Measurements from ENCODE around the gene MX2. TPM values are rescaled to one million over a fixed set of nuclear protein-coding genes. Genes with fewer than 3 reads are reported as not detected.

Gene MX2
- total RNA-seq, 3 donors from 2014 or later: 6.1 to 7.6 (median 7.4) TPM

DNA sequence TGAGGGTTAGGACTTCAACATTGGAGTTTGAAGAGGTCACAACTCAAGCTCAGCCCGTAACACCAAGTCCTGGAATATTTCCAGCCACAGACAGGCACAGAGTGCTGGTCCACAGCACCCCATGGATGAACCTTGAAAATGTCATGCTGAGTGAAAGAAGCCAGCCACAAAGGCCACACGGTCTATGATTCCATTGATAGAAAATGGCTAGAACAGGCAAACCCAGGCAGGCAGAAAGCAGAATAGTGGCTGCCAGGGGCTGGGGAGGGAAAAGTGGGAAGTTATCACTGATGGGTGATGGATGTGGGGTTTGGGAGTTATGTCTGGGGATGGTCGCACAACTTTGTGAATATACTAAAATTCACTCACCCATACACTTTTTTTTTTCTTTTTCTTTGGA, 85.5 kb downstream of the MX2 start:
- H3K27me3 Mint-ChIP-seq (ENCODE audit: low read depth): no peaks in the 10 kb centered on the region
- H3K9me3 Mint-ChIP-seq: no peaks in the 10 kb centered on the region
- ATAC-seq (no peak), DNase-seq (no peak)
- no peaks in the 10 kb centered on the region for H3K4me1 Mint-ChIP-seq (ENCODE audit: low read depth)
- H3K4me3 Mint-ChIP-seq: no peak overlapping the region
- peaks cover 44% of the 10 kb centered on the region for H3K36me3 Mint-ChIP-seq (ENCODE audit: insufficient read depth)

DNA sequence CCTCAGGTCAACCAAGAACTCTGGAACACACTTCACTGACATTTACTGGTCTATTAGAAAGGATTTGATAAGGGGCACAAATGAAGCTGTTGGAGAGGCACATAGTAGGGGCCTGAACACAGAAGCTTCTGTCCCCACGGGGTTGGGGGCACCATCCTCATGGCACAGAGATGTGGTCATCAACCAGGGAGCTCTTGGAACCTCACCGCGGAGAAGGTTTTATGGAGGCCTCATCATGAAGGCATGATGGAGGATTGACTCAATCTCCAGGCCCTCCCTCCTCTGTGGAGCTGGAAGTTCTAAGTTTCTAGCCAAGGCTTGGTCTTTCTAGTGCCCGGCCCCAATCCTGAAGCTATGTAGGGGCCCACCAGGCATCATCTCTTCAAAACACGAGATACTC, 87.8 kb downstream of the MX2 start:
- H3K4me3 Mint-ChIP-seq: no peak overlapping the region
- no peaks in the 10 kb centered on the region for H3K9me3 Mint-ChIP-seq
- no peak for ATAC-seq
- no peak for DNase-seq
- no peaks in the 10 kb centered on the region for H3K4me1 Mint-ChIP-seq (ENCODE audit: low read depth)
- peaks cover 41% of the 10 kb centered on the region for H3K36me3 Mint-ChIP-seq (ENCODE audit: insufficient read depth)
- H3K27me3 Mint-ChIP-seq (ENCODE audit: low read depth): no peaks in the 10 kb centered on the region

DNA sequence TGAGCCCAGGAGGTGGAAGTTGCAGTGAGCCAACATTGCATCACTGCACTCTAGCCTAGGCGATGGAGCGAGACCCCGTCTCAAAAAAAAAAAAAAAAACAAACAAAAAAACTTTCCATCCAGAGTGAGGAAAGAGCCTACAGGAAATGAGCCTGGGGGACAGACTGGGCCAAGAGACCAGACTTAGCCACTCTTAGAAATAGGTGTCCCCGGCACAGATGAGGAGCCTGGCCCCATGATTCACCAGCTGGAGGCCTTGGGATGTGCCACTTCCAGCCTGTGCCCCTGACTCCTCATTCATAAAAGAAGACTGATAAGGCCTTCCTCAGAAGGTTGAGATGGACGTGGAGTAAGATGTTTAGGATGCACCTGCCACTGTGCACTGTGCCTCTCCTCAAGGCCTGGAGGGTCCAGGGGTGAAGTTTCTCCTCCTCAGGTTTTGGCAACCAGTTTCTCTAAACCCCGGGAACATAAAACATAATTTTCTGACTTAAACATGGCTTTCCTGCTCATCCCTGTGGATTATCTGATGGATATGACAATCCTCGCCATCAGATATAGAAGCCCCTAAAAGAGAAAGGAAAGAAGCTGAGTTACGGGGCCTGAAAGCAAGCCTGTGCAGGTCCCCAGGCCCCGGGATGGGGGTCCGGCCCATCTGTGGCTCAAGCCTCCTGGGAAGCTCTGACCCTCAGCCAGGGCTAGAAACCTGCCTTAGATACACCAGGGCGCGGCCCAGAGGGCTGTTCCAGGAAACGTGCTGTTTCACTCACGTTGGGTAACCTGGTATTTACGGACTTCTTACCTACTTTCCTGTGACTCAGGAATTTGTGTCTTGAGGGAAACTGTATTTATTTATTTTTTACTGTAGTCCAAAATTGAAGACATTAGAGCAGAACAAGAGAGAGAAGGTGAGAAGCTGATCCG, 90.2 kb downstream of the MX2 start:
- no peak for ATAC-seq
- peaks cover 29% of the 10 kb centered on the region for H3K36me3 Mint-ChIP-seq (ENCODE audit: insufficient read depth)
- H3K9me3 Mint-ChIP-seq: no peaks in the 10 kb centered on the region
- H3K4me1 Mint-ChIP-seq (ENCODE audit: low read depth): no peaks in the 10 kb centered on the region
- no peak overlapping the region for H3K4me3 Mint-ChIP-seq
- no peaks in the 10 kb centered on the region for H3K27me3 Mint-ChIP-seq (ENCODE audit: low read depth)
- no peak for DNase-seq

DNA sequence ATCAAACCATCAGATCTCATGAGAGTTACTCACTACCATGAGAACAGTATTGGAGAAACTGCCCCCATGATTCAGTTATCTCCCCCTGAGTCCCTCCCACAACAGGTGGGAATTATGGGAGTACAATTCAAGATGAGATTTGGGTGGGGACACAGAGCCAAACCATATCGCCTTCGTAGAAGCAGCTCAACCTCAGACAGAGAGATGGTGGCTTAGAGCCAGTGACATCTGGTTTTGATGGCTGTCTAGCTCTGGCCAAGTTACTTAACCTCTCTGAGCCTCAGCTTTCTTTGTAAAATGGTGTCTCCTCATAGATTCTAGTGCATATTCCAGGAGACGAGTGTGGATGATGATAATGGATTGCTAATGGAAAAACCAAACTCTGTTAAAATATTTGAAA, 91.4 kb downstream of the MX2 start:
- H3K36me3 Mint-ChIP-seq (ENCODE audit: insufficient read depth): peaks cover 32% of the 10 kb centered on the region
- H3K4me1 Mint-ChIP-seq (ENCODE audit: low read depth): no peaks in the 10 kb centered on the region
- no peak for ATAC-seq
- H3K9me3 Mint-ChIP-seq: no peaks in the 10 kb centered on the region
- DNase-seq: no peak
- H3K4me3 Mint-ChIP-seq: no peak overlapping the region
- H3K27me3 Mint-ChIP-seq (ENCODE audit: low read depth): no peaks in the 10 kb centered on the region

DNA sequence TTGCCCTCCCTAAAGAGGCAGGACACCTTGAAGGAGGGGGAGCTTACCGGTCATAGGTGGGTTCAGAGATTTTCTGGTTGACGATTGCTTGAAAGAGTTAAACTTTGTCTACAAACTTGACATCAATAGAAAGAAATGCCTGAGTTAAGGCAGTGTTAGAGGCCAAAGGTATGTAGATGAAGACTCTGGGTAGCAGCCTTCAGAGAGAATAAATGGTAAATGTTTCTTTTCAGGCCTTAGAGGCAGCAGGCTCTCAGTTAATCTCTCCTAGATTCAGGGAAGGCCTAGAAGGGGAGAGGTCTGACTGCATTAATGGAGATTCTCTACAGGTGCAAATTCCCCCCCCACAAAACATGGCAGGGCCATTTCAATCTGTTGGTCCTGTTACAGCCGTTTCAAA, 91.9 kb downstream of the MX2 start:
- Mint-ChIP-seq H3K36me3 (ENCODE audit: insufficient read depth) (peaks cover 37% of the 10 kb centered on the region), H3K4me1 (ENCODE audit: low read depth) (no peaks in the 10 kb centered on the region)
- no peak for DNase-seq

DNA sequence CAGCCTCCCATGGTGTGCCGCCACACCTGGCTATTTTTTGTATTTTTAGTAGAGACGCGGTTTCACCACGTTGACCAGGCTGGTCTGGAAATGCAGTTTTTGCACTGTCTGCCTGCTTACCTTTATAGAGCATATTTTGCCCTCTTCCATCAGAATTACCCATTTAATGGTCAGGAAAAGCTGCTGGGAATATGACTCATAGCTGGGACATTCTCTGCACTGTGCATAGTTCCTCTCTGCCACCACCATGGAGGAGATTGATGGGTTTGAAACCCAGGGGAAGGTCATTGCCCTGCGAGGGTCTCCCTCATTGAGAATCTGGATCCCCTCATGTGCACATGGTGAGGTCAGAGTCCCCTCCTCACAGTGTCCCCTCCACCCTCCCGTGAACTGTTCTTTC, 96.3 kb downstream of the MX2 start:
- ATAC-seq (no peak), DNase-seq (no peak)
- Mint-ChIP-seq H3K4me3 (no peak overlapping the region), H3K4me1 (ENCODE audit: low read depth) (no peaks in the 10 kb centered on the region), H3K9me3 (no peaks in the 10 kb centered on the region), H3K36me3 (ENCODE audit: insufficient read depth) (peaks cover 28% of the 10 kb centered on the region), H3K27me3 (ENCODE audit: low read depth) (no peaks in the 10 kb centered on the region)

More for the DNA sequence above, 91.9 kb downstream of the MX2 start:
- no peaks in the 10 kb centered on the region for H3K27me3 Mint-ChIP-seq (ENCODE audit: low read depth)
- H3K9me3 Mint-ChIP-seq: no peaks in the 10 kb centered on the region
- no peak for ATAC-seq
- H3K4me3 Mint-ChIP-seq: no peak overlapping the region

DNA sequence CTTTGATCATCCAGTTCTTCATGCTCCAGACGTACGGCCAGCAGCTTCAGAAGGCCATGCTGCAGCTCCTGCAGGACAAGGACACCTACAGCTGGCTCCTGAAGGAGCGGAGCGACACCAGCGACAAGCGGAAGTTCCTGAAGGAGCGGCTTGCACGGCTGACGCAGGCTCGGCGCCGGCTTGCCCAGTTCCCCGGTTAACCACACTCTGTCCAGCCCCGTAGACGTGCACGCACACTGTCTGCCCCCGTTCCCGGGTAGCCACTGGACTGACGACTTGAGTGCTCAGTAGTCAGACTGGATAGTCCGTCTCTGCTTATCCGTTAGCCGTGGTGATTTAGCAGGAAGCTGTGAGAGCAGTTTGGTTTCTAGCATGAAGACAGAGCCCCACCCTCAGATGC, 96.7 kb downstream of the MX2 start:
- Mint-ChIP-seq H3K36me3 (ENCODE audit: insufficient read depth) (peaks cover 25% of the 10 kb centered on the region), H3K27me3 (ENCODE audit: low read depth) (no peaks in the 10 kb centered on the region), H3K4me3 (no peak overlapping the region), H3K4me1 (ENCODE audit: low read depth) (no peaks in the 10 kb centered on the region), H3K9me3 (no peaks in the 10 kb centered on the region)
- no peak for ATAC-seq
- DNase-seq: no peak

Other genes starting within 250 kb of the MX2 start
- under 1 TPM; 0.32 to 0.53 (median 0.38) TPM for gene BACE2, start 193.9 kb upstream of the MX2 start, total RNA-seq
- not detected for gene FAM3B, start 45.2 kb upstream of the MX2 start, total RNA-seq
- 10 to 100 TPM; 13.8 to 33.8 (median 22.7) TPM for gene MX1, start 64.2 kb downstream of the MX2 start, total RNA-seq
- under 1 TPM; 0.24 to 0.33 (median 0.30) TPM for gene TMPRSS2, start 146.1 kb downstream of the MX2 start, total RNA-seq

Data from activated T-cell treated with anti-CD3 and anti-CD28 coated beads, Interleukin-2, amount 50 U/mL, for 4 hours (primary cell).